Progenitor cell of endocrine pancreas (in vitro differentiated cells): ENCODE data around the gene DCTN3. TPM values are rescaled to one million over a fixed set of nuclear protein-coding genes. Genes with fewer than 3 reads are reported as not detected.
A peak's percentile ranks its signal among the peaks of the same experiment; 100 is the strongest.

Experiments used
- DNase-seq: peaks from one replicate; pipeline ENCODE4 v3.0.0; 2021; ENCODE audit warnings: low spot score; ENCODE audit not compliant: unreplicated experiment
- H3K27ac Mint-ChIP-seq: 2 replicates; pipeline ENCODE4 v1.8.0; 2021; ENCODE audit warnings: mild to moderate bottlenecking, moderate library complexity, mixed read lengths
- H3K27me3 Mint-ChIP-seq: 2 replicates; pipeline ENCODE4 v1.8.0; 2021; ENCODE audit warnings: mixed read lengths
- H3K36me3 Mint-ChIP-seq: 2 replicates; pipeline ENCODE4 v1.8.0; 2022; ENCODE audit warnings: mixed read lengths; ENCODE audit not compliant: insufficient read depth
- H3K4me1 Mint-ChIP-seq: 2 replicates; pipeline ENCODE4 v1.8.0; 2021; ENCODE audit warnings: low read depth, mixed read lengths
- H3K4me3 Mint-ChIP-seq: 2 replicates; pipeline ENCODE4 v1.8.0; 2021; ENCODE audit warnings: low read depth, mild to moderate bottlenecking, moderate library complexity, mixed read lengths
- H3K9me3 Mint-ChIP-seq: 2 replicates; pipeline ENCODE4 v1.8.0; 2021; ENCODE audit warnings: low read depth, mixed read lengths
- total RNA-seq: library from RNA; stranded (reverse); gene quantifications from 2 replicates; pipeline ENCODE4 v1.2.1, GENCODE V29; 2021
- TF ChIP-seq, protein P1 (sequence below): fragments of 200-600 bp; sonication (generic); IDR thresholded peaks from one replicate; pipeline ENCODE4 v1.5.0; 2021; ENCODE audit warnings: antibody characterized with exemption, mild to moderate bottlenecking; ENCODE audit not compliant: unreplicated experiment

DCTN3 gene
- total RNA-seq, 1 donor from 2014 or later = 101 TPM

DNA sequence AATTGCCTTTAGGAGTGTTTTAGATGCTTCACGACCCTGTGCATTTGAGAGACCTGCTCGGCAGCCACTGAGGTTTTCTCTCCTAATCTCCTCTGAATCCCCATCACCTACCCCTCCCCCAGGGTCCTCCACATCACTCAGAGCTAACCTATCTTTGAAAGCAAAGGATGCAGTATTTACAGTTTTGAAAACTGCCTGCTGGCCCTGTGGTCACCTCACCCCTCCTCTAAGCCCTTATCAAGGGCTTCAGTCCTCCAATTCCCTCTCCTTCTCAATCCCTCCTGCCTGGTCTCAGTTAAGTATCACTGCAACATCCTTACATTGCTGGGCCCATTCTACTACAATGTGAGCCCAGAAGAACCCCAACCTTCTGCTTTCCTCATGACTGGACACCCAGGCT is 13.0 kb downstream of the DCTN3 start:
- Mint-ChIP-seq H3K36me3 (no peaks in the 10 kb centered on the region), H3K9me3 (no peaks in the 10 kb centered on the region), H3K27ac (no peak overlapping the region), H3K27me3 (peaks cover 18% of the 10 kb centered on the region), H3K4me3 (no peak overlapping the region), H3K4me1 (peaks cover 7% of the 10 kb centered on the region)
- no peak for DNase-seq
- TF ChIP-seq, protein P1, sequence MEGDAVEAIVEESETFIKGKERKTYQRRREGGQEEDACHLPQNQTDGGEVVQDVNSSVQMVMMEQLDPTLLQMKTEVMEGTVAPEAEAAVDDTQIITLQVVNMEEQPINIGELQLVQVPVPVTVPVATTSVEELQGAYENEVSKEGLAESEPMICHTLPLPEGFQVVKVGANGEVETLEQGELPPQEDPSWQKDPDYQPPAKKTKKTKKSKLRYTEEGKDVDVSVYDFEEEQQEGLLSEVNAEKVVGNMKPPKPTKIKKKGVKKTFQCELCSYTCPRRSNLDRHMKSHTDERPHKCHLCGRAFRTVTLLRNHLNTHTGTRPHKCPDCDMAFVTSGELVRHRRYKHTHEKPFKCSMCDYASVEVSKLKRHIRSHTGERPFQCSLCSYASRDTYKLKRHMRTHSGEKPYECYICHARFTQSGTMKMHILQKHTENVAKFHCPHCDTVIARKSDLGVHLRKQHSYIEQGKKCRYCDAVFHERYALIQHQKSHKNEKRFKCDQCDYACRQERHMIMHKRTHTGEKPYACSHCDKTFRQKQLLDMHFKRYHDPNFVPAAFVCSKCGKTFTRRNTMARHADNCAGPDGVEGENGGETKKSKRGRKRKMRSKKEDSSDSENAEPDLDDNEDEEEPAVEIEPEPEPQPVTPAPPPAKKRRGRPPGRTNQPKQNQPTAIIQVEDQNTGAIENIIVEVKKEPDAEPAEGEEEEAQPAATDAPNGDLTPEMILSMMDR = no peak

GRCh38 chr9:34606905-34607304 is 13.4 kb downstream of the DCTN3 start:
- DNase-seq = no peak
- H3K36me3 Mint-ChIP-seq = no peaks in the 10 kb centered on the region
- H3K4me3 Mint-ChIP-seq = no peak overlapping the region
- TF ChIP-seq, protein P1 = no peak
- H3K27me3 Mint-ChIP-seq = peaks cover 18% of the 10 kb centered on the region
- H3K9me3 Mint-ChIP-seq = no peaks in the 10 kb centered on the region
- no peak overlapping the region for H3K27ac Mint-ChIP-seq
- H3K4me1 Mint-ChIP-seq = peaks cover 7% of the 10 kb centered on the region

DNA sequence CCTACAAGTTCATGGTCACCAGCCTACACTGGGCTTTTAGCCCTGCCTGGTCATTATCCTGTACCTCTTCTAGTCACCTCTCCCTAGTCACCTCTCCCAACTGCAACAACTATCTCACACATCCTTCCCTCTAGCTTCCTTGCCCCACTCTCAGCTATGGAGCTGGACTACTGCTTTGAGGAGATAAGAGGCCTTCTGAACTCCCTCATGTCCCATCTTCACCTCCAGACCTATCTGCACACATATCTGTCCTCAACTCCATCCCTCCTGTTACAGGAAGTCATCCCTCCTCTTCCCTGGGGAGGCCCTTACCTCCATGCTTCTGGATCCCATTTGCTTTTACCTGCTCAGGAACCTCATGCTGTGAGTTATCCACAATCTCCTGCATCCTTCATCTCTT is 14.1 kb downstream of the DCTN3 start:
- Mint-ChIP-seq H3K27me3 (peaks cover 25% of the 10 kb centered on the region), H3K9me3 (no peaks in the 10 kb centered on the region), H3K4me1 (peaks cover 2% of the 10 kb centered on the region), H3K27ac (no peak overlapping the region), H3K4me3 (no peak overlapping the region), H3K36me3 (no peaks in the 10 kb centered on the region)
- TF ChIP-seq, protein P1 = no peak
- DNase-seq = no peak

DNA sequence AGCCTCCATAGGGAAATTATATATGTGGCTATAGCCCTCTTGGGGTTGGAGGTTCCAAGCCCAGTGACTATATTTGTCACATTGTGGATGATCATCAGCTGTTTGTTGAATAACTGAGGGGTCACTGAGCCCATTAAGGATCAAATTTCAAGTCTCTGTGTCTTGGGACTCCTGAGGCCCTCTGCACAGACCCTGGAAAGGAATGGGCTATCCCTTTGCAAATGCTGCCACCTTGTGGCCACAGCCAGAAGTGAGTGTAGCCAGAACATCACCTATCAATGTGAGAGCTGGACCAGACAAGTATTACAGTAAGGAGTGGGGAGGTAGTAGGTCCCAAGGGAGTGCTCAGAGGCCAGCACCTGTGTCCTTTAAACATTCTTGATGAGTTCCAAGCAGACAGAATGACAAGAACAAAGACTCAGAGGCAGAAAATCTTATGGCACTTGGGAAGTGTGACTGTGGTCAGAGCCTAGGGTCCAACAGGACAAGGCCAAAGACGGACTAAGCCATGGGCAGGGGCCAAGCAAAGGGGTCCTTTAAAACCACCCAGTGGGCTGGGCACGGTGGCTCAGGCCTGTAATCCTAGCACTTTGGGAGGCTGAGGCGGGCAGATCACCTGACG is 16.6 kb downstream of the DCTN3 start:
- no peak overlapping the region for H3K4me3 Mint-ChIP-seq
- H3K9me3 Mint-ChIP-seq = no peaks in the 10 kb centered on the region
- no peaks in the 10 kb centered on the region for H3K4me1 Mint-ChIP-seq
- no peaks in the 10 kb centered on the region for H3K36me3 Mint-ChIP-seq
- H3K27ac Mint-ChIP-seq = no peak overlapping the region
- TF ChIP-seq, protein P1 = peak; percentile 97
- DNase-seq = peak; percentile 85
- peaks cover 43% of the 10 kb centered on the region for H3K27me3 Mint-ChIP-seq

GRCh38 chr9:34601937-34602573 is 18.2 kb downstream of the DCTN3 start:
- no peaks in the 10 kb centered on the region for H3K9me3 Mint-ChIP-seq
- TF ChIP-seq, protein P1 = no peak
- no peak overlapping the region for H3K4me3 Mint-ChIP-seq
- no peaks in the 10 kb centered on the region for H3K36me3 Mint-ChIP-seq
- H3K4me1 Mint-ChIP-seq = no peaks in the 10 kb centered on the region
- DNase-seq = no peak
- H3K27me3 Mint-ChIP-seq = peaks cover 53% of the 10 kb centered on the region
- H3K27ac Mint-ChIP-seq = no peak overlapping the region
